HG03025 (cell line): ENCODE results near the gene NLK.

Source experiments
- ATAC-seq: cut with Tn5 transposase; IDR thresholded peaks from one replicate; pipeline ENCODE4 v1.9.1; 2021; ENCODE audit warnings: mild to moderate bottlenecking, moderate library complexity; ENCODE audit not compliant: unreplicated experiment, low FRiP score

NLK gene

GRCh38 chr17:28244446-28244845 is 202.0 kb downstream of the NLK start:
- no peak for ATAC-seq
